GM12878 (cell line): ENCODE data around the gene GTF2F2. TPM values are rescaled to one million over a fixed set of nuclear protein-coding genes. Genes with fewer than 3 reads are reported as not detected.

Experiments used
- ATAC-seq: fragments of 200-7000 bp; cut with Tn5 transposase; 3 replicates; pipeline ENCODE4 v1.9.1; 2020; ENCODE audit warnings: mild to moderate bottlenecking, moderate library complexity
- BruUV-seq: library from RNA; stranded (reverse); fragments of 400-500 nt; replicated peaks from 2 replicates; lab custom pipeline; 2021; lab: Mats Ljungman, UMichigan
- CTCF ChIA-PET: fragments of 300-600 bp; sonication (Branson Sonifier 250); formaldehyde crosslinking; extraction: SDS; loops from one replicate; lab custom pipeline; 2021; ENCODE audit warnings: inconsistent platforms; lab: Yijun Ruan, JAX
- POLR2A ChIA-PET: fragments of 350-600 bp; formaldehyde crosslinking; extraction: SDS; loops from one replicate; lab custom pipeline; 2021; ENCODE audit warnings: inconsistent platforms; lab: Charles Lee
- RAD21 ChIA-PET: fragments of 300-600 bp; sonication (Branson Sonifier 250); formaldehyde crosslinking; loops from one replicate; lab custom pipeline; 2023; ENCODE audit warnings: antibody characterized with exemption; ENCODE audit not compliant: unreplicated experiment; lab: Charles Lee
- SMC1A ChIA-PET: fragments of 300-600 bp; sonication (Branson Sonifier 250); formaldehyde crosslinking; loops from one replicate; lab custom pipeline; 2023; ENCODE audit not compliant: unreplicated experiment, uncharacterized antibody; lab: Charles Lee
- DNase-seq: peaks from one replicate; pipeline ENCODE4 v3.0.0-alpha.2; 2011; ENCODE audit warnings: low read depth, low spot score
- FAIRE-seq: peaks from 3 replicates; lab custom pipeline; 2011; peaks lifted over from hg19 to GRCh38; lab: Jason Lieb, UNC
- H2AFZ ChIP-seq: 2 replicates; pipeline ENCODE4 v1.6.0; 2011; ENCODE audit warnings: low read depth, low read length, control low read depth; ENCODE audit not compliant: control insufficient read depth
- H3K27ac ChIP-seq: 2 replicates; pipeline ENCODE4 v1.5.1; 2011; ENCODE audit warnings: control low read depth; ENCODE audit not compliant: control insufficient read depth, insufficient read depth
- H3K27me3 ChIP-seq, 2 experiments: replicated peaks in 1 of 2; 2 replicates each; pipeline versions ENCODE4 v1.6.0 to v1.6.1; 2011; ENCODE audit warnings: low read length in 1 of 2; ENCODE audit not compliant: control insufficient read depth in 2 of 2, insufficient read depth in 2 of 2
- H3K36me3 ChIP-seq, 2 experiments: 2 replicates each; pipeline ENCODE4 v1.5.1; 2011; ENCODE audit warnings: low read length in 1 of 2; ENCODE audit not compliant: control insufficient read depth in 2 of 2, insufficient read depth in 2 of 2
- H3K4me1 ChIP-seq: 2 replicates; pipeline ENCODE4 v1.6.1; 2011; ENCODE audit warnings: mild to moderate bottlenecking, low read length, moderate library complexity, mixed read lengths; ENCODE audit not compliant: control insufficient read depth, insufficient read depth
- H3K4me2 ChIP-seq: 2 replicates; pipeline ENCODE4 v1.6.0; 2011; ENCODE audit warnings: control low read depth; ENCODE audit not compliant: control insufficient read depth, insufficient read depth
- H3K4me3 ChIP-seq: fragments of 200-600 bp; sonication (generic); 2 replicates; pipeline ENCODE4 v1.5.1; 2016
- H3K79me2 ChIP-seq: 2 replicates; pipeline ENCODE4 v1.6.0; 2011; ENCODE audit warnings: low read length; ENCODE audit not compliant: control insufficient read depth, insufficient read depth
- H3K9ac ChIP-seq: 2 replicates; pipeline ENCODE4 v1.8.0; 2011; ENCODE audit warnings: low read length, control low read depth, mixed read lengths; ENCODE audit not compliant: control insufficient read depth, insufficient read depth
- H3K9me3 ChIP-seq: replicated peaks from 3 replicates; pipeline ENCODE4 v1.5.1; 2011; ENCODE audit warnings: mild to moderate bottlenecking, low read length; ENCODE audit not compliant: control insufficient read depth, insufficient read depth
- H4K20me1 ChIP-seq: 2 replicates; pipeline ENCODE4 v1.6.0; 2011; ENCODE audit not compliant: control insufficient read depth, insufficient read depth
- BHLHE40 ChIP-seq, 2 experiments: fragments of 450-650 bp in 1 of 2; IDR thresholded peaks; 2 replicates each; pipeline ENCODE4 v1.6.1; 2011 to 2017; ENCODE audit warnings: low read depth in 2 of 2, borderline replicate concordance in 1 of 2, improper control_type of control experiment in 1 of 2, low read length in 1 of 2, mild to moderate bottlenecking in 1 of 2
- CHD1 ChIP-seq: IDR thresholded peaks from 2 replicates; pipeline ENCODE4 v1.6.1; 2012; ENCODE audit warnings: low read depth, low read length, improper control_type of control experiment
- ESRRA ChIP-seq: IDR thresholded peaks from 2 replicates; pipeline ENCODE4 v1.6.1; 2012; ENCODE audit warnings: mild to moderate bottlenecking, low read length, improper control_type of control experiment
- FOXM1 ChIP-seq: IDR thresholded peaks from 2 replicates; pipeline ENCODE4 v1.6.1; 2012; ENCODE audit warnings: low read depth, mild to moderate bottlenecking, inconsistent platforms, low read length, moderate library complexity
- MEF2B ChIP-seq: fragments of 450-650 bp; IDR thresholded peaks from 2 replicates; pipeline ENCODE4 v1.6.1; 2018; ENCODE audit warnings: mild to moderate bottlenecking, moderate library complexity; ENCODE audit not compliant: partially characterized antibody, poor library complexity, severe bottlenecking
- PAX8 ChIP-seq: fragments of 450-650 bp; IDR thresholded peaks from 2 replicates; pipeline ENCODE4 v1.6.1; 2017; ENCODE audit warnings: mild to moderate bottlenecking, moderate library complexity
- RAD51 ChIP-seq: fragments of 450-650 bp; IDR thresholded peaks from 2 replicates; pipeline ENCODE4 v1.6.1; 2016; ENCODE audit warnings: moderate library complexity, mild to moderate bottlenecking, inconsistent platforms
- SMAD5 ChIP-seq: IDR thresholded peaks from 2 replicates; pipeline ENCODE4 v1.6.1; 2016; ENCODE audit warnings: antibody characterized with exemption, low read depth
- WGBS: methylation state at CpG from one replicate; pipeline ENCODE4 v1.1.6; 2016; ENCODE audit warnings: low lambda C conversion rate; ENCODE audit not compliant: insufficient replicate concordance, insufficient coverage; ENCODE audit errors: missing lambda C conversion rate; 5-methylcytosine and 5-hydroxymethylcytosine counted together
- in situ Hi-C: fragments of 300-500 bp; cut with MboI; formaldehyde crosslinking; loops from 9 replicates; pipeline ENCODE4 v1.14.3; 2018; ENCODE audit warnings: mixed read lengths
- intact Hi-C: fragments of 100-400 bp; cut with micrococcal nuclease; formaldehyde crosslinking; loops from one replicate; pipeline ENCODE4 v1.14.2; 2022; ENCODE audit not compliant: unreplicated experiment
- polyA plus RNA-seq, 11 experiments: library from polyadenylated mRNA; depleted of rRNA in 4 of 11; unstranded in 6 of 11; stranded (reverse) in 5 of 11; fragments of >200 nt; fragmentation: Nextera tagmentation in 4 of 11; fragmentation: Illumina TruSeq in 1 of 11; extraction: Ambion mirVana in 4 of 11; extraction: Trizol in 1 of 11; gene quantifications; 1 replicate in 1 of 11; 2 replicates in 10 of 11; pipeline versions ENCODE4 v1.2.1 to v1.2.3, GENCODE V29; 2011 to 2016; ENCODE audit warnings: inconsistent platforms in 2 of 11, missing spikeins in 2 of 11, low read depth in 1 of 11
- total RNA-seq, 4 experiments: library from RNA; depleted of rRNA in 3 of 4; stranded (reverse); fragments of >200 nt in 3 of 4; fragmentation: Illumina TruSeq in 1 of 4; extraction: Trizol in 1 of 4; gene quantifications; 2 replicates each; pipeline versions ENCODE4 v1.2.1 to v1.2.3, GENCODE V29; 2013 to 2021
- TF ChIP-seq, protein P1 (sequence below): IDR thresholded peaks from 2 replicates; pipeline ENCODE4 v1.6.1; 2012; ENCODE audit warnings: low read depth, low read length, improper control_type of control experiment
- TF ChIP-seq, protein P2 (sequence below): fragments of 450-650 bp; IDR thresholded peaks from 2 replicates; pipeline ENCODE4 v1.6.1; 2017; ENCODE audit warnings: mild to moderate bottlenecking, moderate library complexity

Gene GTF2F2
- total and polyA plus RNA-seq, 10 of the 15 experiments (the other 5 are each of a cell fraction or from before 2014, with no cell fraction given): 14.5 to 30.8 (median 22.6) TPM

GRCh38 chr13:45228002-45228401 is 107.7 kb downstream of the GTF2F2 start:
- no peak for FAIRE-seq
- TF ChIP-seq BHLHE40 (IDR thresholded peaks at IDR 0.05; ENCODE audit: borderline replicate concordance in 1 of 2, low read depth in 2 of 2, low read length in 1 of 2): no peak
- TF ChIP-seq, protein P1, sequence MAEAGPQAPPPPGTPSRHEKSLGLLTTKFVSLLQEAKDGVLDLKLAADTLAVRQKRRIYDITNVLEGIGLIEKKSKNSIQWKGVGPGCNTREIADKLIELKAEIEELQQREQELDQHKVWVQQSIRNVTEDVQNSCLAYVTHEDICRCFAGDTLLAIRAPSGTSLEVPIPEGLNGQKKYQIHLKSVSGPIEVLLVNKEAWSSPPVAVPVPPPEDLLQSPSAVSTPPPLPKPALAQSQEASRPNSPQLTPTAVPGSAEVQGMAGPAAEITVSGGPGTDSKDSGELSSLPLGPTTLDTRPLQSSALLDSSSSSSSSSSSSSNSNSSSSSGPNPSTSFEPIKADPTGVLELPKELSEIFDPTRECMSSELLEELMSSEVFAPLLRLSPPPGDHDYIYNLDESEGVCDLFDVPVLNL: no peak
- TF ChIP-seq, all 136 proteins: peak for 0
- Histone ChIP-seq H3K9me3 (no peaks in the 10 kb centered on the region), H3K27ac (no peak overlapping the region), H3K4me1 (0 out of 2 replicates have a peak, but pooled peaks cover 3% of the 10 kb centered on the region), H3K9ac (no peak overlapping the region), H3K4me2 (no peak overlapping the region), H4K20me1 (no peaks in the 10 kb centered on the region), H3K27me3 (no peaks in the 10 kb centered on the region), H3K4me3 (no peak overlapping the region), H3K36me3 (no peaks in the 10 kb centered on the region; a peak in 1 of 4 replicates), H2AFZ (no peak overlapping the region), H3K79me2 (no peaks in the 10 kb centered on the region)
- intact Hi-C loops (no loop called here), in situ Hi-C loops (no loop called here)
- ChIA-PET CTCF (interaction anchor here (0.7 kb wide), 1 partner anchor 21 kb away, joined by 3 read pairs; no protein-coding TSS in a partner anchor), SMC1A (interaction anchor here (0.6 to 1.7 kb wide), 3 partner anchors 21 to 65 kb away, joined by 3 to 4 read pairs (median 4); no protein-coding TSS in a partner anchor), RAD21 (no interaction called here), POLR2A (no interaction called here)
- WGBS: 89% methylated on average over 5 of the region's 5 CpGs
- DNase-seq (no peak), ATAC-seq (no peak)
- no TSS peak for BruUV-seq

GRCh38 chr13:45229172-45229571 is 108.9 kb downstream of the GTF2F2 start:
- H3K27ac ChIP-seq: no peak overlapping the region
- ChIA-PET RAD21 (no interaction called here), SMC1A (interaction anchor here (0.7 to 1.7 kb wide), 5 partner anchors 11 to 200 kb away, joined by 3 to 4 read pairs (median 3); no protein-coding TSS in a partner anchor), POLR2A (no interaction called here), CTCF (no interaction called here)
- H3K4me2 ChIP-seq: no peak overlapping the region
- FAIRE-seq: no peak
- H3K27me3 ChIP-seq: no peaks in the 10 kb centered on the region
- H3K36me3 ChIP-seq: no peaks in the 10 kb centered on the region; a peak in 1 of 4 replicates
- in situ Hi-C loops (no loop called here), intact Hi-C loops (no loop called here)
- no peak for TF ChIP-seq FOXM1
- TF ChIP-seq SMAD5: no peak
- TF ChIP-seq PAX8: no peak
- no peak for TF ChIP-seq RAD51
- no peak for TF ChIP-seq ESRRA
- no peak for TF ChIP-seq MEF2B
- TF ChIP-seq, protein P2, sequence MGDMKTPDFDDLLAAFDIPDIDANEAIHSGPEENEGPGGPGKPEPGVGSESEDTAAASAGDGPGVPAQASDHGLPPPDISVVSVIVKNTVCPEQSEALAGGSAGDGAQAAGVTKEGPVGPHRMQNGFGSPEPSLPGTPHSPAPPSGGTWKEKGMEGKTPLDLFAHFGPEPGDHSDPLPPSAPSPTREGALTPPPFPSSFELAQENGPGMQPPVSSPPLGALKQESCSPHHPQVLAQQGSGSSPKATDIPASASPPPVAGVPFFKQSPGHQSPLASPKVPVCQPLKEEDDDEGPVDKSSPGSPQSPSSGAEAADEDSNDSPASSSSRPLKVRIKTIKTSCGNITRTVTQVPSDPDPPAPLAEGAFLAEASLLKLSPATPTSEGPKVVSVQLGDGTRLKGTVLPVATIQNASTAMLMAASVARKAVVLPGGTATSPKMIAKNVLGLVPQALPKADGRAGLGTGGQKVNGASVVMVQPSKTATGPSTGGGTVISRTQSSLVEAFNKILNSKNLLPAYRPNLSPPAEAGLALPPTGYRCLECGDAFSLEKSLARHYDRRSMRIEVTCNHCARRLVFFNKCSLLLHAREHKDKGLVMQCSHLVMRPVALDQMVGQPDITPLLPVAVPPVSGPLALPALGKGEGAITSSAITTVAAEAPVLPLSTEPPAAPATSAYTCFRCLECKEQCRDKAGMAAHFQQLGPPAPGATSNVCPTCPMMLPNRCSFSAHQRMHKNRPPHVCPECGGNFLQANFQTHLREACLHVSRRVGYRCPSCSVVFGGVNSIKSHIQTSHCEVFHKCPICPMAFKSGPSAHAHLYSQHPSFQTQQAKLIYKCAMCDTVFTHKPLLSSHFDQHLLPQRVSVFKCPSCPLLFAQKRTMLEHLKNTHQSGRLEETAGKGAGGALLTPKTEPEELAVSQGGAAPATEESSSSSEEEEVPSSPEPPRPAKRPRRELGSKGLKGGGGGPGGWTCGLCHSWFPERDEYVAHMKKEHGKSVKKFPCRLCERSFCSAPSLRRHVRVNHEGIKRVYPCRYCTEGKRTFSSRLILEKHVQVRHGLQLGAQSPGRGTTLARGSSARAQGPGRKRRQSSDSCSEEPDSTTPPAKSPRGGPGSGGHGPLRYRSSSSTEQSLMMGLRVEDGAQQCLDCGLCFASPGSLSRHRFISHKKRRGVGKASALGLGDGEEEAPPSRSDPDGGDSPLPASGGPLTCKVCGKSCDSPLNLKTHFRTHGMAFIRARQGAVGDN: no peak
- TF ChIP-seq CHD1: no peak
- H3K4me3 ChIP-seq: no peak overlapping the region
- no peaks in the 10 kb centered on the region for H3K79me2 ChIP-seq
- H3K4me1 ChIP-seq: 0 out of 2 replicates have a peak, but pooled peaks cover 3% of the 10 kb centered on the region
- 98% methylated on average over 4 of the region's 4 CpGs for WGBS
- no TSS peak for BruUV-seq
- no peak for ATAC-seq
- H3K9me3 ChIP-seq: no peaks in the 10 kb centered on the region
- no peak overlapping the region for H3K9ac ChIP-seq
- no peak overlapping the region for H2AFZ ChIP-seq
- no peak for DNase-seq
- H4K20me1 ChIP-seq: no peaks in the 10 kb centered on the region
